Suppressor macrophage treated with lipopolysaccharide for 1 hour (primary cell): ENCODE data around the gene SLC1A1.

Source experiments
- DNase-seq, 3 donors: peaks; one replicate each; pipeline ENCODE4 v3.0.0-alpha.2; 2020 to 2022

SLC1A1 gene

GRCh38 chr9:4489919-4490704 is at the start of gene SLC1A1:
TSS of gene SLC1A1 (plus strand) at chr9:4490468. CDS start at chr9:4490680, 212 bp downstream.
- peak in 2 of 3 donors; percentile 1 to 2 for DNase-seq

GRCh38 chr9:4442806-4443205 is 47.5 kb upstream of the SLC1A1 start:
- no peak for DNase-seq

DNA sequence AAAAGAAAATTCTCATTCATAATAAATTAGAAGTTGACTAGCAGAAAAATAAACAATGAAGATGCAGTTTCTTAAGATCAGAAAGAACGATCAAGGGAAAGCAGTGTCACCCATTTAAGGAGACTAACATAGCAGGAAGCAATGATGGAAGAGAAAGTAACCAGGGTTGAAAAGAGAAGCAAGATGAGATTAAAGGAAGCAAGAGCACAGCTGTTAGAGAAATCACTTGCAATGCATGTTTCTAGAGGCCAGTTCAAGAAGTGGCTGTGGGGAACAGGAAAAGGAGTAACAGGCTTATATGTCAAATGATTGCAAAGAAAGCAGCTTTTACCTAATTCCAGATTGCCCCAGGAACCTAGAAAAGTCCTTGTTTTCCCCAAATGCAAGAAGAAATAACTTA is 46.8 kb upstream of the SLC1A1 start:
- peak in 1 of 3 donors; percentile 10 for DNase-seq

DNA sequence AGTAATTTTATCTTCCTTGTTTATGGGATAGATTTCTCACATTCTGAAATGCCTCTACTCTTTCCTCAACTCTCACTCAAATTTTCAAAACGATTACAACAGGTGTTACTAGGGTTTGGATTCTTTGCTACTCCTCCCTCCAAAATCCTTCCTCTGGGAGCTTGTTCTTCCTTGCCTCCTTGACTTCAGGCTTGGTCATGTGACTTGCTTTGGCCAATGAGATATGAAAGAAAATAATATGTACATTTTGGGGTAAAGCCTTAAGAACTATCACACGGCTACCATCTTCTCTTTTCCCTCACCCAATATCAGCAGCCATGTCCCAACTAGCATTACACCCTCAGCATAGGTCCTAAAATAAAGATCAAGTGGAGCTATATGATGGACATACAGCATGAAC is 28.8 kb upstream of the SLC1A1 start:
- DNase-seq, result no peak

DNA sequence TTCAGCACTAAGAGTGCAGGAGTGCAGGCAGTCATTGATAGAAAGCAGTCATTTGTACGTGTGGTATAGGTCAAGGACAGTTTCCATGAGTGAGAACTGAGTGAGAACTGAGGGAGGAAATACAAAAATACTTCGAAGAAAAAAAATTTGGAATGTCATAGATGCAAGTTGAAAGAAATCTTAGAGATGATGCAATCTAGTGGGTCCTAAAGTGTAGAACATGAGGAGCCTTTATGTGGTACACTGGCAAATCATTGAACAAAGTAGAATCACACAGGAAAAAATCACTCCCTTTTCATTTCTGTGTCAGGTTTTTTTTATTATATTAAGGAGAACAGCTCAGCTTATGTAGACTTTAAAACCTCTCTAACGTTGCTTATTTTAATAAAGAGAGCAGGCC is 26.4 kb upstream of the SLC1A1 start:
- no peak for DNase-seq

- no peak for DNase-seq
Observed at GRCh38 chr9:4464911-4465513, 25.3 kb upstream of the SLC1A1 start.

- DNase-seq, result no peak
Observed at GRCh38 chr9:4465910-4466309, 24.4 kb upstream of the SLC1A1 start.

DNA sequence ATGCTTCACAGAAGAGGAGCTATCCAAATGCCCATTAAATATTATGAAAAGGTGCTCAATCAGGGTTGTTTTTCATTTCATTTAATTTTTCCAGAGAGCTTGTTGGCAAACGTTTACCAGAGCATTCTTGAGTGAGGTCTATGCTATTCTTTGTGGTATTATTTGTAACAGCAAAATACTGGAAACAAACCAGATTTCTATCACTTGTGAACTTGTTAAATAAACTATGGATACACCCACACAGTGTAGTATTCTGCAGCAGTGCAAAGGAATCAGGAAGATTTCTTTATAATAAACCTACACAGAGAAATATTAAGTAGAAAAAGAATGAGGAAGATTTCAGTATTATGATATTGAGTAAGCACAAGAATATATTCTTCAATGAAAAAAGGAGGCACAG is 15.0 kb upstream of the SLC1A1 start:
- no peak for DNase-seq

GRCh38 chr9:4486176-4486575 is 4.1 kb upstream of the SLC1A1 start:
- no peak for DNase-seq

DNA sequence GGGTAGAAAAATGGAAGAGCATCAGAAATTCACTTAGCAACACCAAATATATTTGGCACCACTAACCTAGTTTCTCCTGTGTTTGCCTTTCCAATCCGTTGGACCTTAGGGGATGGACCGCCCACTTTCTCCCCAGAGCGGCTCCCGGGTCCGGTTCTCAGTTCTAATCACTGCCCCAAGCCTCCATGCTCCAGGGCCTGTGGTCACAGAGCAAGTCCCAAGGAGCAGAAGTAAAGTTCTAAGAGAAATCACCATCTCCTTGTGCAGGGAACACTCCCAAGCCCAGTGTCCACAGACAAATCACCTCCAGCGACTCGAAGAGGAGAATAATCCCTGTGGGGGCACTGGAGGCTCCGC is 728 bp upstream of the SLC1A1 start:
- no peak for DNase-seq

GRCh38 chr9:4490705-4491625 is 697 bp downstream of the SLC1A1 start:
- no peak for DNase-seq

DNA sequence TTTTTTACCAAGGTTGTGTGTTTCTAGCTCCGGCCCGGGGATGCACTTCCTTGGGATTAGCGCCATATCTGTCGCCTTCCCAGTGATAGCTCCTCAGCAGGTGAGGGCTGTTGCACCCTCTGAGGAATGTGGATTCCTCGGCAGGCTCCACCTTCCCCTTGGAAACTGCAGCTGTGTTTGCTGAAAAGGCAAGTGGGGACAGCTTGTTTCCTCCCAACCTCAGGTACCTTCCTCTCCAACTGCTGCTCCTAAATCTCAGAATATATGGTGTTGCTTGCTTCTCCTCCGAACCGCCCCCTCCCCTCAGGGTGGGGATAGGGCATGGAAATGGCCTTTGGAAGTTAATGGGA is 1.3 kb downstream of the SLC1A1 start:
- DNase-seq, result no peak

- DNase-seq, result no peak
Observed at GRCh38 chr9:4494332-4494731, 4.1 kb downstream of the SLC1A1 start.

- no peak for DNase-seq
Observed at GRCh38 chr9:4494806-4495205, 4.5 kb downstream of the SLC1A1 start.

DNA sequence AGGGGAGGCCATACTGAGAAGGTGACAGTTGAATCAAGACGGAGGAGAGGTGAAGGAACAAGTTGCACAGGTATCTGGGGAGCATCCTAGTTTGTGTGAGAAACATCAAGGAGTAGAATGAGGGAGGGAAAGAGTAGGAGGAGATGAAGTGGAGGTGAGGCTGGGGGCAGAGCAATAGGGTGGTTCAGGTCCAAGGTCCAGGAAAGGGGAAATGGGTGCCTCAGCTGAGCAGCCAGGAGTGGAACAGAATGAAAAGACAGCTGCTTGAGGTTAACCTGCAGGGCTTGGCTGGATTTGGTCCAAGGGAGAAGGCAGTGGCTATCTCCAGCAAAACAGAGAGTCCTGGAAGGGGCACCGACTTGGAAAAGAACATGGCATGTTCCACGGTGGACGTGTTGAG is 5.3 kb downstream of the SLC1A1 start:
- DNase-seq, result no peak

- DNase-seq, result no peak
Observed at GRCh38 chr9:4496497-4496896, 6.2 kb downstream of the SLC1A1 start.

DNA sequence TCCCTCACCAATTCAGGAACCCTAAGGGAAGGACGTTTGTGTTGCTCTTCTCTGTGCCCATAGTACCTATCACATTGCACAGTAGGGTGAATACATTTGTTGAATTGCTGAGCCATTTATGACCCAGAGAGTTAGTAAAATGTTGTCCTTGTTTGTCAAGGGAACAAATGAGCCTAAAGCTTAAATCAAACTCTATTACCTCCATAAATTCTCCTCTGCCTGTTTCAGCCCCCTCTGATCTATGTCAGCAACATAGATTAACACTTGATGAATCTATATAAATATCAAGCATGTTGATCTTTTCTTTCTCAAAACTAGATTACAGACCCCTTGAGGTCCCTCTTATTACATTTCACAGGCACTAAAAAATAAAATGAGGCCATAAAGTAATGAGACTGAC is 7.1 kb downstream of the SLC1A1 start:
- no peak for DNase-seq

GRCh38 chr9:4497855-4498254 is 7.6 kb downstream of the SLC1A1 start:
- no peak for DNase-seq

GRCh38 chr9:4499917-4500316 is 9.6 kb downstream of the SLC1A1 start:
- no peak for DNase-seq

DNA sequence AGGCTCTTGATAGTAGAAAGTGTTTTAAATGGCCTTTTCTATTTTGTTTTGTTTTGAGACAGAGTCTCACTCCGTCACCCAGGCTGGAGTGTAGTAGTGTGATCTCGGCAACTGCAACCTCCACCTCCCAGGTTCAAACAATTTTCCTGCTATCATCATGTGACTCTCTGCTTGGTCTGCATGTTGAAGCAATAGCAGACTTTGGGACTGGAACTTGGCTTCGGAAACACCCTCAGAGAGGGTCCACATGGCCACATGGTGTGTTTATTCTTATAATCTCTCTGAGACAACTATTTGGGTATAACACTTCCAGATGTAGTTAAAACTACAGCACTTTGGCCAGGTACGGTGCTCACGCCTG is 10.9 kb downstream of the SLC1A1 start:
- no peak for DNase-seq

- DNase-seq, result no peak
Observed at GRCh38 chr9:4502444-4502843, 12.2 kb downstream of the SLC1A1 start.

DNA sequence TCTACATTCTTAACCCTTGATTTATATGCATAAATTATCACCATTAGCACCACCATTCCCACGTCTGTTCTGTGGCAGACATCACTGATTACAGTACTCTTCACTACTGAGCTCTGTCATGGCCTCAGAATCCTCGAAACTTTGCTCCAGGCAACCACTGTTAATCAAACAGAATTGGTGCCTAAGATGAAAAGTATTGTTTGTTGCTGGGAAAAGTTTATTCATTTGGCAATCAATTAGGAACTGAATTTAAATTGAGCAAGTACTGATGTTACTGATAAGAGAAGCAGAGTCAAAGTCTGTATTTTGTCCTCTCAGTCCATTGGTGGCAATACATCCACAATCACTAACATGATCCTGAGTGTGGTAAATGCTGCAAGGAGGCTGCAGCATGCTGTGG is 12.8 kb downstream of the SLC1A1 start:
- no peak for DNase-seq

- no peak for DNase-seq
Observed at GRCh38 chr9:4504250-4504649, 14.0 kb downstream of the SLC1A1 start.

DNA sequence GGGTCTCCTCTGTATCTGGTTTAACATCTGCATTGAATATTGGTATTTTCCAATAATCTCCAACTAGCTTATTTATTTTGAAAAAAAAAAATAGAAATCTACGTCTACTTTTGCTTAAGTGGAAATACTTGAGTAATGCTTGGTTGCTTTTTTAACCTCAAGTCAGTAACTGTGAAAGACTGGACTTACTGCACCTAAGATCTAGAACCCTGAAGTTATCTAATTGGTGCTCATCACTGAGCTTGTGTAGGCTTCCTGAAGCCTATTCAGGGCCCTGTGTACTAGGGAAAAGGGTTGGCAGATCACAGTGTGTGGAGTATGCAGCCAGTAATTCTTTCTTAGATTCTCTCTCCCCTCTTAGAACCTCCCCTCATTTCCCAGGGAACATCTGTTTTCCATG is 16.2 kb downstream of the SLC1A1 start:
- DNase-seq, result no peak
